ENCODE results near the gene DISP2. TPM values are rescaled to one million over a fixed set of nuclear protein-coding genes. Genes with fewer than 3 reads are reported as not detected.
A peak's percentile ranks its signal among the peaks of the same experiment; 100 is the strongest.

DISP2 gene
- total RNA-seq, 1 donor from 2014 or later = 3.7 TPM

- DNase-seq (ENCODE audit: low read depth) (no peak), FAIRE-seq (no peak)
- no peak overlapping the region for H3K27ac ChIP-seq (ENCODE audit: low read depth, low read length)
- Mint-ChIP-seq H3K4me3 (ENCODE audit: unreplicated experiment) (no peak overlapping the region), H3K4me1 (ENCODE audit: low read depth, unreplicated experiment) (peaks cover 40% of the 10 kb centered on the region), H3K27ac (ENCODE audit: unreplicated experiment) (peak overlapping the region; percentile 66), H3K27me3 (ENCODE audit: low read depth, unreplicated experiment) (no peaks in the 10 kb centered on the region), H3K36me3 (ENCODE audit: low read depth, unreplicated experiment) (peaks cover 8% of the 10 kb centered on the region), H3K9me3 (ENCODE audit: unreplicated experiment) (peaks cover 2% of the 10 kb centered on the region)
- H3K9ac ChIP-seq (ENCODE audit: low read length) = peak overlapping the region; percentile 15
- peaks cover 59% of the 10 kb centered on the region for H3K4me1 ChIP-seq (ENCODE audit: insufficient read depth, low read length)
- H3K4me2 ChIP-seq (ENCODE audit: low read length) = no peak overlapping the region
- no peak overlapping the region for H2AFZ ChIP-seq (ENCODE audit: low read depth, low read length)
- no peaks in the 10 kb centered on the region for H3K9me3 ChIP-seq (ENCODE audit: insufficient read depth, low read depth, low read length)
- H3K27me3 ChIP-seq (ENCODE audit: insufficient read depth, low read length) = no peaks in the 10 kb centered on the region
- peaks cover 3% of the 10 kb centered on the region for H3K36me3 ChIP-seq (ENCODE audit: insufficient read depth, low read length)
- TF ChIP-seq EZH2 (IDR thresholded peaks at IDR 0.05; ENCODE audit: insufficient read depth, low read length) (no peak), CTCF (IDR thresholded peaks at IDR 0.05; ENCODE audit: insufficient read depth, low read depth, low read length) (no peak)
- peaks cover 10% of the 10 kb centered on the region for H4K20me1 ChIP-seq (ENCODE audit: insufficient read depth, low read length)
- H3K79me2 ChIP-seq (ENCODE audit: insufficient read depth, low read length) = peaks cover 36% of the 10 kb centered on the region
- H3K4me3 ChIP-seq (ENCODE audit: insufficient read depth, low read depth, low read length) = no peak overlapping the region
Observed at GRCh38 chr15:40336744-40337122, 21.3 kb upstream of the DISP2 start.

- Mint-ChIP-seq H3K27ac (ENCODE audit: unreplicated experiment) (no peak overlapping the region), H3K4me3 (ENCODE audit: unreplicated experiment) (peak overlapping the region; percentile 23)
Observed at GRCh38 chr15:40337597-40337996, 20.4 kb upstream of the DISP2 start.

More at GRCh38 chr15:40337597-40337996, 20.4 kb upstream of the DISP2 start:
- FAIRE-seq (no peak), DNase-seq (ENCODE audit: low read depth) (no peak)
- peaks cover 2% of the 10 kb centered on the region for H3K9me3 Mint-ChIP-seq (ENCODE audit: unreplicated experiment)
- H3K4me1 Mint-ChIP-seq (ENCODE audit: low read depth, unreplicated experiment) = peaks cover 43% of the 10 kb centered on the region
- H3K9me3 ChIP-seq (ENCODE audit: insufficient read depth, low read depth, low read length) = no peaks in the 10 kb centered on the region
- TF ChIP-seq CTCF (IDR thresholded peaks at IDR 0.05; ENCODE audit: insufficient read depth, low read depth, low read length) (no peak), EZH2 (IDR thresholded peaks at IDR 0.05; ENCODE audit: insufficient read depth, low read length) (no peak)
- peaks cover 65% of the 10 kb centered on the region for H3K4me1 ChIP-seq (ENCODE audit: insufficient read depth, low read length)
- no peaks in the 10 kb centered on the region for H3K27me3 Mint-ChIP-seq (ENCODE audit: low read depth, unreplicated experiment)
- H3K4me2 ChIP-seq (ENCODE audit: low read length) = peak overlapping the region; percentile 90
- peaks cover 3% of the 10 kb centered on the region for H3K36me3 ChIP-seq (ENCODE audit: insufficient read depth, low read length)
- H3K79me2 ChIP-seq (ENCODE audit: insufficient read depth, low read length) = peaks cover 36% of the 10 kb centered on the region
- peak overlapping the region; percentile 92 for H3K9ac ChIP-seq (ENCODE audit: low read length)
- H2AFZ ChIP-seq (ENCODE audit: low read depth, low read length) = peak overlapping the region; percentile 41
- peak overlapping the region; percentile 68 for H3K4me3 ChIP-seq (ENCODE audit: insufficient read depth, low read depth, low read length)
- H3K27ac ChIP-seq (ENCODE audit: low read depth, low read length) = peak overlapping the region; percentile 99
- H3K36me3 Mint-ChIP-seq (ENCODE audit: low read depth, unreplicated experiment) = peaks cover 4% of the 10 kb centered on the region
- H3K27me3 ChIP-seq (ENCODE audit: insufficient read depth, low read length) = no peaks in the 10 kb centered on the region
- peaks cover 10% of the 10 kb centered on the region for H4K20me1 ChIP-seq (ENCODE audit: insufficient read depth, low read length)
